HPDE6-E6E7 (cell line): ENCODE results near the gene DOK3.
"Not testable (repeated sequence)": the region's sequence is repeated elsewhere in the genome, so short reads cannot be mapped to it uniquely, and the experiment has no call there.

ENCODE experiments used
- DNase-seq: peaks from one replicate; pipeline ENCODE4 v3.0.0; 2011; ENCODE audit warnings: missing footprints; ENCODE audit errors: extremely low spot score

Gene DOK3

DNA sequence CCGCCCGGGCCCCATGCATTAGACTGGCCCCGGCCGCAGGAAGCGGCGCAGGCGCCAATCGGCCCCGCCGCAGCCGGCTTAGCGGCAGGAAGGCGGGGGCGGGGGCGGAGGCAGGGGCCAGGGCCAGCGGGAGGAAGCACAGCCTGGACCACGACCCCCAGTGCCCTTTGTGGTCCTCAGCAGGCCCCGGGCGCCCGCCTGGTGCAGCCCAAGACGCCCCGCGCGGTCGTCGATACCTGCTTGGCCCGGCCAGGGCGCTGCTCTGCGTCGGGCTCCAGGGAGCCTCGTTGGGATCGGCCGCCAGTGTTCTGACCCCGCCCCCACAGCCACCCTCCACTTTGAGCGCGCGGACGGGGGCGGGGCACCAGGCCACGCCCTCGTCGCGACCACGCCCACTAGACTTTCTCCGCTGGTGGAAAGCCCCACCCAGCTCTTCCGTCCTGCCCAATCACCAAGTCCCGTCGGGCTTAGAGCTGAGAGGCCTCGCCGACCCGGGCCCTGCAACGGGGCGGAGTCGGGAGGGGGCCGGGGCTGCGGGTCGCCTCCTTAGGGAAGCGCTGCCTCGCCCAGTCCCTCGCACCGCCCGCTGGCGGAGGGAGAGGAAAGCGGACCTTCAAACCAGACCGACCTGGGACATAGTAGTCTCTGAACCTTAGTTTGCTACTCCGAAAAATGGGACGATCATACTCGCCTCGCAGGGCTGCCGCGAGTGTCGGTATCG, 12.2 kb downstream of the DOK3 start, which contains the start of gene PDLIM7:
Gene PDLIM7, minus strand, starts transcription at position 313 of the 721 bp plus-strand sequence. CDS start 1,092 bp downstream, outside the sequence.
- DNase-seq: peak; percentile 95

DNA sequence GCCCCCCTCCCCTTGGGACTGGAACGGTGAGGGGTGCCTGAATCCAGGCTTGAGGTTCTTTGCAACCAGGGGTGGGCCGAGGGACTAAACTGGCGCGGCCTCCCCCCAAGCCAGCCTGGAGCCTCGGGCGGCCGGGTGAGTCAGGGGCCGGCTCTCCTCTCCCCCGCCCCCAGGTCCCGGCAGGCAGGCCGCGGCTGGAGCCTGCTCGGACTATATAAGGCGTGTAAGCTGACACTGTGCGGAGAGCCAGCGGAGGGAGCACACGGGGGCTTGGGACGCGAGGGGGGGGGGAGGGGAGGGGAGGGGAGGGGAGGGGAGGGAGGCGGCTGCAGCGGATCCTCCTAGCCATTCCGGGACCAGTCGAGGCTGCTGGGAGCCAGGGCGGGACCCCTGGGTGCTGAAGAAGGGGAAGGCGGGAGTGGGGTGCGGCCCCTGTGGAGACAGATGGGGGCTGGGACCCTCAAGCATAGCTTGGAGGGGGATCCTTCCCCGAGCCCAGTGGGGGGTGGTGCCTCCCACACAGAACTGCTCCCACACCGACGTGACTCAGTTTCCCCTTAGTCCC, 12.8 kb downstream of the DOK3 start:
- DNase-seq: peak; percentile 81

DNA sequence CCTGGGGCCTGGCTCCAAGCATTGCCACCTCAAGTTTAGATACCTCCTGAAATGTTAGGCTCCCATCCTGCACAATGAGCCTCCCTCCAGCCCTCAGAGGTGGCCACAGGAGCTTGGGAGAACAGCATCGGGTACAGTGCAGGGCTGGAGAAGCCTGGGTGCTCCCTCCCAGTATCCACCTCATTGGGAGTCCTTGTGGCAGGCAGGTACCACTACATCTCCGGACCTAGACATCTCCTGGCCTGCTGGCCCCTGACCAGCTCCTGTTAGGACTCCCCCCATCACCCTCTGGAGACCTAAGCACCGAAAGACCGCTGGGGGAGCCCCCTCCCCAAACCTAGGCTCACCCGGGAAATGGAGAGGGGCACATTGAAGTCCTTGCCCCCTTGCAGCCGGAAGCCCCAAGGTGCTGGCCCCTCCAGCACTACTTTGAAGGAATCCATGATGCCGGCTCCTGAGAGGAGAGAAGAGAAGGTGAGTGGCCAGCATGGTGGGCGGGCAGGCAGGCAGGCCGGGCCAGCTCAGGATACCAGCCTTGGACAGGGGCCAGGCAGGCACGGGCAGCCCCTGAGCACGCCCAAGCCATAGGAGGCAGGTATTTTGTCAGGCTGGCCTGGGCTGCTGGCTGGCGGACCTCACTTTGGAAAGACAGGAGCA, 13.4 kb downstream of the DOK3 start:
- no peak for DNase-seq

DNA sequence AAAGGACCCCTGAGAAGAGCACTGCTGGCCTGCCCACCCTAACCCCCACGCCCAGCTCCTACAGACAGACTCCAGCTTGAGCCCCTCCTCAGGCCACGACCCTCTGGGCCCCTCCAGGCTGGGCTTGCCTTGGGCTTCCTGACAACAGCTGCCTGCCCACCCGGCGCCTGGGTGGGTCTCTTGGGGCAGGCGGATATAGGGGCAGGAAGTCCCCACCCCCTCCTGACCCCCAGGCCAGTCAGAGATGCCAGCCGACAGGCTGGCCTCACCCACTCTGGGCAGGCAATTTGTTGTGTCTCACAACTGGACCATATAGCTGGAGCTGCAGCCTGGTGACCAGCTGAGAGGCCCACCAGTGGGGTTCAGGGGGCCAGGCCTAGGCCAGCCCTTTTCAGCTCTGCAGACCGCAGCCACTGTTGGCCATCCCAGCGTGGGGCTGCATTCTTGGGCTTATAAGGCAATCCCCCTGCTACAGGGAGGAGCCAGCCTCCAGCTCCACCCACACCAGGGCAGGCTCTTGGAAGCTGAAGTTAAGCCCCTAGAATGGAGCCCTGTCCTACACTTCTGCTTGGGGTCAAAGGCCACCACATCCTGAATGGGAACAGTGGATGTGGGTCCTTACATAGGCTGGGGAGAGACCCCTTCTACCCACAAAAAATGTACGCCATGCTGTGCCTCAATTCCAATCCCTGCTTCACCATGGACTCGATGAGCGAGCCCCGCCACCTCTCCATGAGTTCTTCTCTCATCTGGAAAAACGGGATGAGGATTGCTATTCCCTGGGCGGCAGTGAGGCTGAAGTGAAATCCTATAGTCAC, 14.2 kb downstream of the DOK3 start:
- no peak for DNase-seq

DNA sequence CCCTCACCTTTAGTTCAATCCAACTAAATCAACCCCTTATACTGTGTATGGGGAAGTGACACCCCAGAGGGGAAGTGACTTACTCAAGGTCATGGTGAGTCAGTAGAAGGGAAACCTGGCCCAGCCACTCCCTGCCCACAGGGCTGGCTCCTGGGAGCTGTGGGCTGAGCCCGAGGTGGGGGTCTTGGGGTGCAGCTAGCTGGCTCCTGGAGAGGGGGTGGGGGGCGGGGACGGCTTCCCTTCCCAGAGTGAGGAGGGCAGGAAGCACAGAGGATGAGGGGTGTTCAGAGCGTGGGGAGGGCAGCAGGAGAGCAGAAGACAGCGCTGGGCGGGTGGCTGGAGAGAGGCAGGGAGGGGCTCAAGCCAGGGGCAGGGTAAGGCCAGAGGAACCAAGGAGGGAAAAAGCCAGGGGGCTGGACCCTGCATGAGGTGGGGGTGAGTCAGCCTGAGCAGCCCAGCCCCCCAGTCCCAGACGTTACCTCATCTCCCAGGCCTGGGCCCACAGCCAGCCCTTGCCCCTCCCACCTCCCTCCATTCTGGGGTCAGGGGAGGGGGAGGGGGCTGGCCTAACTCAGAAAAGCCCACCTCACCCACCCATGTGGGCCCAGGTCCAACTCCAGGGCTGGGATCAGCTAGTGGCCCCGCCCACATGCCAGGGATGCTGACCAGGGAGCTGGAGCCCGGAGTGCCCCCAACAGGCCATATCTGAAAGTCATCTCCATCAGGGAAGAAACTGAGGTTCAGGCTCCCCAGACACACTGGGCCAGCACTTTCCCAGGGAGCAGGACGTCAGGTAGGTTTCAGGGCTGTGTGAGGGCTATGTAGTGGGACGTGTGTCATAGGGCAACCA, 15.1 kb downstream of the DOK3 start:
- DNase-seq: peak; percentile 80

DNA sequence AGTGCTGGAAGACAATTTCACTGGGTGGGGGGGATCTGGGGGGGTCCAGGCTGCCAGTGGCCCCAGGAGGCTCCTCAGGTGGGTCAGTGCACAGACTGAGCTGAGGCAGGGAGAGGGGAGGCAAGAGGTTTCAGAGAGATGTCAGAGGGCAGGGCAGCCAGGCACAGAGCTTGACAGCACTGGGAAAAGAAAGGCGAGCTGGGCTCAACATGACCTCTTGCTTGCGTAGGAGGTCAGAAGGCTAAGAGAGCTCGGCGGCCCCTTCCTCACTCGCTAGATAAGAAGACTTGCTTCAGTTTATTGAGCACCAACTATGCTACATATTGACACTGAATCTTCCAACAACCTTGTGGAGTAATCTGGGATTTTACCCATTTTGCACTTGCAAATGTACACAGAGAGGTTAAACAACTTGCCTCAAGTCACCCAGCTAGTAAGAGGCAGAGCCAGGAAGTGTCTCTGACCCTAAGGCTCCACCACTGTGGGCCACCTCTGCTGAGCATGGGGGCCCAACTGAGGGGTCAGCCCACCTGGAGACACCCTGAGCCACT, 15.8 kb downstream of the DOK3 start:
- DNase-seq: no peak

DNA sequence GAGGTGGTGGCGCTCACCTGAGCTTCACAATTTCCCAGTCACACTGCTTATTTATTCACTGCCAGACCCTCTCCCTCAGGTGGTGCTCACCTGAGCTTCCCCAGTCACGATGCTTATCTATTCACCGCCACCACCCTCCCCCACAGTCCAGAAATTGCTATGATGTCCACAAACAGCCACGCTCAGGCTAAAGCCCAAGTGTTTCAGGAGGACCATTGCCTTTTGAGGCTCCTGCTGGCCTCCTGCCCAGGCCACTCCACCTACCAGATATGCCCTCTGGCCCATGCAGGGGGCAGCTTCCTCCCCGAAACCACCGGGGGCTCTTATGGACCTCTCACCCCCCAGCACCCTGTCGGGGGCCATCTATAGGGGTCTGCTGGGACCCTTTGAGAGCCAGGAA, 16.8 kb downstream of the DOK3 start:
- no peak for DNase-seq

DNA sequence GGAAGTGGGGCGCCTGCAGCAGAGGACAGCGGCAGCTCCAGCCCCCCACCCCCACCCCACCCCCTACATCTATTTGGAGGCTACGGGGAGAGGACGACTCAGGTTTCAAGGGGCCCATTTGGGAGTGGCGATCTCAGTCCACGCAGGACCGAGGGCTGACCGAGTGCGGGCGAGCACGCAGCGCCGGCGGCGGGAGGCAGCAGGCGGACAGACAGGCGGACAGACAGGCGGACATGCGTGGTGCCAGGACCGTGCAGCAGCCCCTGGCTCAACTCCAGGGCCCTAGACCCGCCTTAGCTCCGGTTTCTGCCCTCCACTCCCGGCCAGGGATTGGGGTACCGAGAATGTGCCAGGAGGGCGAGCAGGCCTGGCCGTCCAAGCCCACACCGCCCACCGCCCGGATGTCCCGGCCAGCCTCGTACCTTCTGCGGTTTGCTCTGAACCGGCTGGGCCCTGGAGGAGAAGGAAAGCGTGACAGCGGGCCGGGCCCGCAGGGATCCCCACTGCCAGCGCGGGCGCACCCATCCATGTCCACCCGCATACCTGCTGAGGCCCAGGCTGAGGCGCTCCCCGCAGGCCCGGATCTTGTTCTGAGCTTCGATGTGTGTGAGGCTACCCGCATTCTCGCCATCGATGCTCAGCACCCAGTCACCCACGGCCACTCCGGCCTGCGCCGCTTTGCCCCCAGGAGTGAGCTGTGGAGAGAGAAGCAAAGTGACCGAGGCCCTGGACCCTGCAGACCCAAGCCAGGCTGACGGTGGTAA, 17.5 kb downstream of the DOK3 start:
- DNase-seq: no peak

DNA sequence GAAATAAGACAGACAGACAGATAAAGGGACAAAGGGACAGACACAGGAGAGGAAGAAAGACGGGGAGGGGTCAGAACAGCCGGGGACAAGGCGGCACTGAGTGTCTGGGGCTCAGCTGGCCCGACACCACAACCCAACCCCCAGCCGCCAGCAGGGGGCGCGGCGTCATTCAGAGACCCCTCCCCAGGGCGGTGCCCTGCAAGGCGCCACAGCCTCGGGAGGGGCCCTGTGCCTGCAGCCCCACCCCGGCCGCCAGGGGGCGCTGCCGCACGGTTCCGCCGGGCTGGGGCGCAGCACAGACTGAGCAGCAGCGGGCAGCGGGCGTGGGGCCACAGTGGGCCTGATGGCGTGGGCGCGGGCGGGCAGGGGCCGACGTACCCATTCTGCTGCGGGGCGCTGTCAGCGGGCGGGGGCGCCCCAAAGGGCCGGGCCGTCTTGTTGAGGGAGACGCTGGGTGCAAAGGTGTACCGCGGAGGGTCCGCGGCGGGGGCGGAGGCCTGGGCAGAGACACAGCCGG, 18.1 kb downstream of the DOK3 start:
- no peak for DNase-seq

DNA sequence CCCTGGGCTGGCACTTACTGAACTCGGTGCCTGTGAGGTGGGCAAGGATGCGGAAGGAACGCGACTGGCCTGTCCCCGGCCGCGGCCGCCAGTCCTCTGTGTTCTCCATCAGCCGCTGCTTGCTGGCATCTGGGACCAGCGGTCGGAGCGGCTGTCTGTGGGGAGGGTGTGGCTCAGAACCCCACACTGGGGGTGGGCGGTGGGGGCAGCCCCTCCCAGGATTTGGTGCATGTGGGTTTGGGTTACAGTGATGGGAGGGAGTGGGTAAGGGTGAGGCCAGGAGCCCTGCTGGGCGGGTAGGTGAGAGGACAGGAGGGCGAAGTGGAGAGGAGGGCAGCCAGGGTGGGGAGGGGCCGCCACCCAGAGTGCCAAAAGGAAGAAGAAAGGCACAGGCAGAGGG, 18.6 kb downstream of the DOK3 start:
- DNase-seq: no peak

DNA sequence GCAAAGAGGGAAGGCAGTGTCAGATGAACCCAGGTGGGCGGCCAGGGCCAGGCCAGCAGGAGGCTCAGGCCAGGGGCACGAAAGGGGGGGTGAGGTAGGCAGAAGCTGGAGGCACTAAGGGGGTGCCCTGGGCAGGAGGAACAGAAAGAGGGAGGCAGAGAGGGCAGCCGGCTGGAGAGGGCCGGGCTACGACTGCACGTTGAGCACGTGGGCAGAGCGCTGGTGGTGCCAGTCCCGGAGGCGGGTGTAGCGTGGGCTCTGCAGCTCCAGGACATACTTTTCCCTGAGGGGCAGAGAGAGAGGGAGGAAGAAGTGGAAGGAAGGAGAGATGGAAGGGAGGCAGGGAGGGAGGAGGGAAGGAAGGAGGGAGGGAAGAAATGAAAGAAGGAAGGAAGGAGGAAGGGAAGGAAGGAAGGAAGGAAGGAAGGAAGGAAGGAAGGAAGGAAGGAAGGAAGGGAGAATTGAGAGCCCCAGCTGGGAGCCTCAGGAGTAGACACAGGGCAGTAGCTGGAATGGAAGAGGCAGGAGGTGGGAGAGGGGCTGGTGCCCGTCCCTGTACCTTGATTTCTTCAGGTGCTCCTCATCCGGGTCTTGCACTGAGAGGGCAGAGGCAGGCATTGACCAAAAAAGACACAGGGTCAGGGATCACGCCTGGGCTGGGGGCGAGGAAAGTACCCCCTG, 19.2 kb downstream of the DOK3 start:
- DNase-seq: no peak

DNA sequence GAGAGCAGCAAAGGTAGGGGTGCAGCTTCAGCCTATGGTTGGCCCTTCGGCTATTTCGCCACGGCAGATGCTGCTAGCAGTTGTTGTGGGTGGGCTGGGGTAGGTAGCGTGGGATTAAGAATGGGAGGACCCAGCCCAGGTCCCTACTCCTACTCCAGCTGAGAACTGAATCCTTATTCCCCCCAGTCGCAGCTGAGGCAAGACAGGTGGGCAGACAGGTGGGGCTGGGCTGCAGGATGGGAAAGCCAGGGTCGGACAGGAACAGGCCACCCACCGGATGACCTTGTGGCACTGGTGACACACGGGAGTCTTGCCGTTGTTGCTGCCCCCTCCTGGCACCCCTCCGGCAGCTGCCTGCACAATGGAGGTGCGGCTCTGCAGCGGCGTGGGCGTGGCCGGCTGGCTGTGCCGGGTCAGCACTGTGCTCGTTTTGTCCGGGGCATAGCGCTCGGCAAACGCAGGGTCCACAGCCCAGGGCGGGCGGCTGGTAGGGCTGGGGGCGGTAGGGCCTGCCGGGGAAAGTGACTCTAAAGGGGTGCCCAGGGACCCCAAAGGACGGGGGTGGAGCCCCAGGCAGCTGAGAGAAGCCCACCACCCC, 20.4 kb downstream of the DOK3 start:
- no peak for DNase-seq

DNA sequence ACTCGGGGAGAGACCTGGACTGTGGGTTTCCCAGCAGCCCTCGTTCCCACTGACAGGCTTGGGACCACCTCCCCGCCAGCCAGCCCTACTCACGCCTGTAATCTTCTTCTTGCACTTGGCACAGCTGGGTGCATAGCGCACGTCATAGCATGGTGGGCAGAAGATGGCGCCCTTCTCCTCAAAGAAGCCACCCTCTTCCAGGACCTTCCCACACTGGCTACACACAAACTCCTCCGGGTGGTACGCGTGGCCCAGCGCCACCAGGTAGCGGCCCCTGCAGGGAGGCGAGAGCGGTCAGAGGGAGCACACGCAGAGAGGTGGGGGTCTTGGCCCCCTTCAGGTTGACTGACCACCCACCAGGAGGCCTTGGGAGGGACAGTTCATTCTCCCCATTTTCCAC, 21.7 kb downstream of the DOK3 start:
- no peak for DNase-seq

DNA sequence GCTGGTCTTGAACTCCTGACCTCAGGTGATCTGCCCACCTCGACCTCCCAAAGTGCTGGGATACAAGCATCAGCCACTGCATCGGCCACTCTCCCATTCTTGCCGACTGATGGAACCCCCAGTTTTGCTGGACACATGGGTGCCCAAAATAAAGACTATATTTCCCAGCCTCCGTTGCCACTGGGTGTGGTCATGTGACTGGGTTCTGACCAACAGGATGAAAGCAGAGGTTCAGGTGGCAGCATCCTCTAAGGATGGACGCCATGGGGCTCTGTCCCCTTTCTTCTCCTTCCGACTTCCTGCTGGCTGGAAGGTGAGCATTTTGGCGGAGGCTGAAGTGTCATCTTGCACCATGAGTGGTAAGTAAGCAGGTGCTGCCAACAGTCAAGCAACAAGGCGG, 22.5 kb downstream of the DOK3 start:
- no peak for DNase-seq

DNA sequence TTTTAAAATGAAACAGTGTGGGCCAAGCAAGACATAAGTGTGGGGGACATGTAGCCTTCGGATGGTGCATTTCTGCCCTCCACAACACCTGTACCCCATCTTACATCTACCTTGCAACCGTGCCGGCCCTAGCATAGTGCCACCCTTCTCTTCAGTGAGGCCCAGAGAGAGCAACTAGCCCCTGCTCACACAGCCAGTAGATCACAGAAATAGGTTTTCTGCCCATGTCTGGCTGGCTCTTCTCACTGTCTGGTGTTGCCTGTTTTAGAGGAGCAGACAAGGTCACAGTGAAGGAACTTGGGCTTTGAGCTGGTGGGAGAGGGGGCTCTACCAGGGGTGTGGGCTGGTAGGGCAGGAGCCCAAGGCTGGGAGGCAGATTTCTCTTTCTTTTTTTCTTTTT, 23.4 kb downstream of the DOK3 start:
- DNase-seq: no peak

DNA sequence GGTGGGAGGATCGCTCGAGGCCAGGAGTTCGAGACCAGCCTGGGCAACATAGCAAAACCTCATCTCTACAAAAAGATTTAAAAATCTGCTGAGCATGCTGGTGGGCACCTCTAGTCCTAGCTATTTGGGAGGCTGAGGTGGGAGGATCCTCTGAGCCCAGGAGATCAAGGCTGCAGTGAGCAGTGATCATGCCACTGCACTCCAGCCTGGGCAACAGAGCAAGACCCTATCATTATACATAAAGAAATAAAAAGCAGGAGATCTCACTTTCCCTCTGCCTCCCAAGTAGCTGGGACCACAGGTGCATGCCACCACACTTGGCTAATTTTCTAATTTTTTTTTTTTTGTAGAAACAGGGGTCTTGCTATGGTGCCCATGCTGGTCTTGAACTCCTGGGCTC, 23.9 kb downstream of the DOK3 start:
- not testable (repeated sequence) for DNase-seq

DNA sequence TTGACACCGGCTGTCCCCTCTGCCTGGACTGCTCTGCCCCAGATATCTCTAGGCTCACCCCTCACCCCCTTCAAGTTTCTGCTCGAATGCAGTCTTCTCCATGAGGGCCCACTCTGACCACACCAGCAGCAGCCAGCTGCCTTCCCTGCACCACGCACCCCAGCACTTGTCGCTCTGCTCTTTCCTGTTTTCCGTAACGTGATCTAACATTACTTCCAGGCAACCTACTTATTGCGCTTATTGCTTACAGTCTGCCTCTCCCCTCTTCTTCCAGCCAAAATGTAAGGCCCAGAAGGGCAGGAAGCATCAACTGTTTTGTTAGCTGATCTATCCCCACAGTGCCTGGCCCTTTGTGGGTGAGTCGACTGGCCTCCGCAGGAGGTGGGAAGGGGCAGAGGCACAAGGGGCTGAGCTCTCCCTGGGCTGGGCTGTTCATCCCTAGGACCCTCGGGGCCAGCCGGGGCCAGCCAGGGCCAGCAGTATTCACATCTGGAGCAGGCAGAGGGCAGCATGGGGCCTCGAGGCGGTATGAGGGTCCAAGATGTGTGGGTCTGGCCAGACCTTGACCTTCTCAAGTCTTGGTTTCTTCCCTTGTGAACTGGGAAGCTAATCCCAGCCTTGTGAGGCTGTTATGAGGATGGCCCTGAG, 24.6 kb downstream of the DOK3 start:
- DNase-seq: no peak
